Astrocyte (in vitro differentiated cells and primary cell): ENCODE measurements around the gene ERAL1. TPM values are rescaled to one million over a fixed set of nuclear protein-coding genes. Genes with fewer than 3 reads are reported as not detected.

Experiments
- DNase-seq: peaks from one replicate; pipeline ENCODE4 v3.0.0-alpha.2; 2010; ENCODE audit warnings: low read depth
- FAIRE-seq: peaks from 2 replicates; lab custom pipeline; 2011; peaks lifted over from hg19 to GRCh38; lab: Jason Lieb, UNC
- H2AFZ ChIP-seq: 2 replicates; pipeline ENCODE4 v1.6.0; 2012; ENCODE audit warnings: low read depth, low read length, inconsistent platforms
- H3K27ac ChIP-seq: 2 replicates; pipeline ENCODE4 v1.5.1; 2011; ENCODE audit warnings: low read depth, low read length, inconsistent platforms
- H3K27me3 ChIP-seq: 2 replicates; pipeline ENCODE4 v1.6.0; 2011; ENCODE audit warnings: low read length, inconsistent platforms; ENCODE audit not compliant: insufficient read depth
- H3K36me3 ChIP-seq: 2 replicates; pipeline ENCODE4 v1.5.1; 2011; ENCODE audit warnings: low read length, inconsistent platforms; ENCODE audit not compliant: insufficient read depth
- H3K4me1 ChIP-seq: 2 replicates; pipeline ENCODE4 v1.5.1; 2011; ENCODE audit warnings: low read length, inconsistent platforms; ENCODE audit not compliant: insufficient read depth
- H3K4me2 ChIP-seq: 2 replicates; pipeline ENCODE4 v1.6.0; 2012; ENCODE audit warnings: low read length, inconsistent platforms
- H3K4me3 ChIP-seq: 2 replicates; pipeline ENCODE4 v1.5.1; 2011; ENCODE audit warnings: low read depth, mild to moderate bottlenecking, low read length, inconsistent platforms; ENCODE audit not compliant: insufficient read depth
- H3K79me2 ChIP-seq: 2 replicates; pipeline ENCODE4 v1.6.0; 2012; ENCODE audit warnings: mild to moderate bottlenecking, low read length, inconsistent platforms; ENCODE audit not compliant: insufficient read depth
- H3K9ac ChIP-seq: 2 replicates; pipeline ENCODE4 v1.6.0; 2012; ENCODE audit warnings: mild to moderate bottlenecking, low read length, inconsistent platforms
- H3K9me3 ChIP-seq: 2 replicates; pipeline ENCODE4 v1.5.1; 2012; ENCODE audit warnings: low read depth, mild to moderate bottlenecking, low read length, inconsistent platforms; ENCODE audit not compliant: insufficient read depth
- H4K20me1 ChIP-seq: 2 replicates; pipeline ENCODE4 v1.6.0; 2012; ENCODE audit warnings: low read length, inconsistent platforms; ENCODE audit not compliant: insufficient read depth
- H3K27ac Mint-ChIP-seq: one replicate; pipeline ENCODE4 v1.8.0; 2021; ENCODE audit warnings: mild to moderate bottlenecking, mixed read lengths; ENCODE audit not compliant: unreplicated experiment
- H3K27me3 Mint-ChIP-seq: one replicate; pipeline ENCODE4 v1.8.0; 2021; ENCODE audit warnings: low read depth, mixed read lengths; ENCODE audit not compliant: unreplicated experiment
- H3K36me3 Mint-ChIP-seq: one replicate; pipeline ENCODE4 v1.8.0; 2021; ENCODE audit warnings: low read depth, mixed read lengths; ENCODE audit not compliant: unreplicated experiment
- H3K4me1 Mint-ChIP-seq: one replicate; pipeline ENCODE4 v1.8.0; 2021; ENCODE audit warnings: low read depth, mixed read lengths; ENCODE audit not compliant: unreplicated experiment
- H3K4me3 Mint-ChIP-seq: one replicate; pipeline ENCODE4 v1.8.0; 2021; ENCODE audit warnings: mild to moderate bottlenecking, moderate library complexity, mixed read lengths; ENCODE audit not compliant: unreplicated experiment
- H3K9me3 Mint-ChIP-seq: one replicate; pipeline ENCODE4 v1.8.0; 2021; ENCODE audit warnings: mild to moderate bottlenecking, mixed read lengths; ENCODE audit not compliant: unreplicated experiment
- CTCF ChIP-seq: IDR thresholded peaks from 2 replicates; pipeline ENCODE4 v1.5.1; 2011; ENCODE audit warnings: low read depth, mild to moderate bottlenecking, inconsistent platforms, low read length, moderate library complexity; ENCODE audit not compliant: insufficient read depth
- EZH2 ChIP-seq: IDR thresholded peaks from 2 replicates; pipeline ENCODE4 v1.6.1; 2012; ENCODE audit warnings: mild to moderate bottlenecking, low read length, inconsistent platforms; ENCODE audit not compliant: insufficient read depth
- total RNA-seq: library from RNA; stranded (reverse); gene quantifications from 2 replicates; pipeline ENCODE4 v1.2.1, GENCODE V29; 2021

ERAL1 gene
- total RNA-seq, 1 donor from 2014 or later = 38.4 TPM

- no peaks in the 10 kb centered on the region for H3K9me3 ChIP-seq
- Mint-ChIP-seq H3K4me1 (peaks cover 2% of the 10 kb centered on the region), H3K27ac (no peak overlapping the region), H3K36me3 (peaks cover 25% of the 10 kb centered on the region), H3K27me3 (no peaks in the 10 kb centered on the region), H3K4me3 (no peak overlapping the region), H3K9me3 (no peaks in the 10 kb centered on the region)
- H3K36me3 ChIP-seq = no peaks in the 10 kb centered on the region
- no peak for DNase-seq
- FAIRE-seq = no peak
- no peaks in the 10 kb centered on the region for H3K27me3 ChIP-seq
- H3K79me2 ChIP-seq = no peaks in the 10 kb centered on the region
- no peak overlapping the region for H3K4me2 ChIP-seq
- no peak overlapping the region for H2AFZ ChIP-seq
- no peaks in the 10 kb centered on the region for H3K4me1 ChIP-seq
- no peaks in the 10 kb centered on the region for H4K20me1 ChIP-seq
- H3K27ac ChIP-seq = no peak overlapping the region
- H3K4me3 ChIP-seq = no peak overlapping the region
- TF ChIP-seq CTCF = no peak
- no peak for TF ChIP-seq EZH2
- H3K9ac ChIP-seq = no peak overlapping the region
These were observed 23.5 kb downstream of the ERAL1 start for GRCh38 chr17:28878158-28878910.

GRCh38 chr17:28878981-28879380 lies 24.2 kb downstream of the ERAL1 start:
- Histone ChIP-seq H3K79me2 (no peaks in the 10 kb centered on the region), H3K27ac (no peak overlapping the region), H3K36me3 (no peaks in the 10 kb centered on the region), H3K27me3 (no peaks in the 10 kb centered on the region), H3K9ac (no peak overlapping the region), H3K4me1 (no peaks in the 10 kb centered on the region), H2AFZ (no peak overlapping the region), H4K20me1 (no peaks in the 10 kb centered on the region), H3K4me2 (no peak overlapping the region), H3K9me3 (no peaks in the 10 kb centered on the region), H3K4me3 (no peak overlapping the region)
- Mint-ChIP-seq H3K27me3 (no peaks in the 10 kb centered on the region), H3K4me3 (no peak overlapping the region), H3K4me1 (peaks cover 2% of the 10 kb centered on the region), H3K9me3 (no peaks in the 10 kb centered on the region), H3K36me3 (peaks cover 25% of the 10 kb centered on the region), H3K27ac (no peak overlapping the region)
- peak; percentile 27 for DNase-seq
- TF ChIP-seq CTCF (peak; percentile 35), EZH2 (no peak)
- FAIRE-seq = no peak

- TF ChIP-seq EZH2 (no peak), CTCF (no peak)
- no peaks in the 10 kb centered on the region for H3K27me3 ChIP-seq
- peak overlapping the region; percentile 36 for H3K4me3 Mint-ChIP-seq
- H3K36me3 Mint-ChIP-seq = peaks cover 25% of the 10 kb centered on the region
- H3K9ac ChIP-seq = no peak overlapping the region
- no peak overlapping the region for H2AFZ ChIP-seq
- no peaks in the 10 kb centered on the region for H3K36me3 ChIP-seq
- peaks cover 2% of the 10 kb centered on the region for H3K4me1 Mint-ChIP-seq
- no peaks in the 10 kb centered on the region for H3K9me3 Mint-ChIP-seq
- no peaks in the 10 kb centered on the region for H4K20me1 ChIP-seq
- no peaks in the 10 kb centered on the region for H3K79me2 ChIP-seq
- no peak overlapping the region for H3K4me2 ChIP-seq
- no peak for FAIRE-seq
- peak overlapping the region; percentile 72 for H3K27ac Mint-ChIP-seq
- H3K27ac ChIP-seq = no peak overlapping the region
- H3K9me3 ChIP-seq = no peaks in the 10 kb centered on the region
- no peaks in the 10 kb centered on the region for H3K4me1 ChIP-seq
- no peak overlapping the region for H3K4me3 ChIP-seq
- DNase-seq = no peak
- no peaks in the 10 kb centered on the region for H3K27me3 Mint-ChIP-seq
These were observed 25.2 kb downstream of the ERAL1 start for GRCh38 chr17:28879886-28880571.
